Kidney glomerular epithelial cell (primary cell): Measurements from ENCODE around the gene RNASE1.
"Not testable (repeated sequence)": the region's sequence is repeated elsewhere in the genome, so short reads cannot be mapped to it uniquely, and the experiment has no call there.

ENCODE experiments used
- DNase-seq: peaks from one replicate; lab custom pipeline; 2025; lab: John Stamatoyannopoulos, UW

Gene RNASE1

DNA sequence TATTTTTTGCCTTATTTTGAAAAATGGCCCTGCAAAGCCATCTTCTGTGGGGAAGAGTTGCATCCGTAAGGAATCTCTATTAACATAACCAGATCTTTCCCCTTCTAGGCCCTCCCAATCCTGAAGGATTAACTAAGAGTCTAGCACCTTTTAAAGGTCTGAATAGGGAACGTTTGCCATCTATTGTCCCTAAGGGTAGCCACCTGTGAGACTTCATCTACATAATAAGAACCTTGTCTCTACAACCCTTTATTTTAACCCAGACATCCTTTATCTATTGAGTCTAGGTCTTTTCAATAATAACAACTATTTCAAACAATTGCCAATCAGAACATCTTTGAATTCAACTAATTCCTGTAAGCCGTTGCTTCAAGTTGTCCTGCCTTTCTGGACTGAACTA, 30.0 kb downstream of the RNASE1 start:
- no peak for DNase-seq

DNA sequence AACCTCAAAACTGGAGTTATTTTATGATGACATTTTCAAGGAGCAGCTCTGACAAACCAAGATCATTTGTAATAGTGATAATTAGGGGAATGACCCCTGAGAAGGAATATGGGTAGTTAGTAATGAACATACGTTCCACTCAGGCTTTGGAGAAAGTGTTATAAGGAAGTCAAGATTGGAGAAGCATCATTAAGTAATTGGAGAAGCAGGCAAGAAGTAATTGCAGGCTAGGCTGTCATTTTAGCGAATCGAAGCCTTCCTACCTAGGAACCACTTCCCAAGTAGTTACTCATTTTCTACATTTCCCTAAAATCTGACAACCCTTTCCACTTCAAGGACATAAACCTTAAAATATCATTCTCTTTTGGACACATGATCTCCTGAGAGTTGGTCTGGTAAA, 33.2 kb downstream of the RNASE1 start:
- no peak for DNase-seq

DNA sequence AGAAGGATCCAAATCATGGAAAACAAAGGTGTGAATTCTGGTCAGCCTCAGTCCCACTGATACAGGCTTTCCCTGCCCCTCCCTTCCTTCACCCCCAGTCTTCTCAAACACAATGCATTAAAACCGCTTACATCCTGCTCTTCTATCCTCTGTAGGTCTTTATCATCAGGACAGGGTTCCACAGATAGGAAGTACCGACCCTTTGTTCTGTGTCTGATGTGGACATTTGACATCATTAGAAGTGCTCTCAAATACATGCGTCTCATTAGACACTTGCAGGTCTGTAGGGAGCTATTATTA, 34.1 kb downstream of the RNASE1 start:
- DNase-seq: no peak

DNA sequence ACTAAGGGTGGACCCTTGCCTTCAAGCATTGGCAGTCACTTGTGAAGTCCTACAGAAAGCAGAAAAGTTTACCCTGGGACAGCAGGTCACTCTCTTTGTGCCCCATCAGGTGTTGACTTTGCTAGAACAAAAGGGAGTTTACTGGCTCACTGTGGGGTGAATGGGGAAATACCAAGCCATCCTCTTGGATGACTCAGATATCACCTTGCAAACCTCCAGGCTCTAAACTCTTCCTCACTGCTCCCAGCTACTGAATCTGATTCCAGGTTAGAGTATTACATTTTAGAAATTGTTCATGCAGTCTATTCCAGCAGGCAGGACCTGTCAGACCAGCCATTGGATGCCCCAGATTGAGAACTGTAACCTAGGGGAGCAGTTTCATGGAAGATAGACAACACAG, 41.7 kb downstream of the RNASE1 start:
- DNase-seq: peak; percentile 4

DNA sequence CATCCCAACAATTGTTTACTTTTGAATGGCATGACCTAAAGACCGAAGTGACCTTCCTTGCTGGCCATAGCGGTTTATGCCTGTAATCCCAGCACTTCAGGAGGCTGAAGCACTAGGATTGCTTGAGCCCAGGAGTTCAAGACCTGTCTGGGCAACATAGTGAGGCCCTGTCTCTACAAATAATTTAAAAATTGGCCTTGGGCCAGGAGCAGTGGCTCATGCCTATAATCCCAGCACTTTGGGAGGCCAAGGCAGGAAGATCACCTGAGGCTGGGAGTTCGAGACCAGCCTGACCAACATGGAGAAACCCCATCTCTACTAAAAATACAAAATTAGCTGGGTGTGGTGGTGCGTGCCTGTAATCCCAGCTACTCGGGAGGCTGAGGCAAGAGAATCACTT, 43.2 kb downstream of the RNASE1 start:
- DNase-seq: not testable (repeated sequence)

DNA sequence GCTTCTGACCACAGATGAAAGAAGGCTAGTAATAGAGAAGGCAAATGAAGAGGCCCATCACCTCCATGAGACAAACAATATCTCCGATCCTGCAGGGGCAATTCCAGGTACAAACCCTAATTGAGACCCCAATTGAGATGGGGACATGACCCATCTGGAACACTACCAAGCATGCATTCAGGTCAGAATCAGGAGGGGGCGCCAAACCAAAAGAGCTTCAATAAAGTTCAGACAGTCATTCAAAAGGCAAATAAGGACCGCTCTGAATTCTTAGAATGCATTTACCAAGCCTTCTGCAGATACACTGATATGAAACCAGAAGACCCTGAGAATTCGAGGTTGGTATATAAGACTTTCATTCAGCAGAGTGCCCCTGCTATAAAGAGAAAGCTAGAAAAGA, 44.7 kb downstream of the RNASE1 start:
- DNase-seq: no peak

DNA sequence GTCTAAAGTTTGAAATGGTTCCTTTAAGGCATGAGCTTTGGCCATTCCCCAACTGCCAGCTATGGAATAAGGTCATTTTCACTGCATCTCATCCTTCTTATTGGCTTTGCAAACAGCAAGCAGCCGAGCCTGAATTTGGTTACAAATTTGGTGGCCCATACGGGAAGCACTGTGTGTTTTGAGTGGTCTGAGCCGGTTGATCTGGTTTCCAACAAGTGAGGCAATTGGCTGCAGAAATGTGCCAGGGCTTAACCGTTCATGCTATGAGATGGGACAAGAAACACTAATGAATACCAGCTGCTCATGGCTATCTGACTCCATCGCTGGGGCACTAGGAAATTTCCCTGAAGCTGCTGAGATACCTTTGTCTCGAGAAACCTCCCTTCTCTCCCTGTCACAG, 47.6 kb downstream of the RNASE1 start:
- no peak for DNase-seq

DNA sequence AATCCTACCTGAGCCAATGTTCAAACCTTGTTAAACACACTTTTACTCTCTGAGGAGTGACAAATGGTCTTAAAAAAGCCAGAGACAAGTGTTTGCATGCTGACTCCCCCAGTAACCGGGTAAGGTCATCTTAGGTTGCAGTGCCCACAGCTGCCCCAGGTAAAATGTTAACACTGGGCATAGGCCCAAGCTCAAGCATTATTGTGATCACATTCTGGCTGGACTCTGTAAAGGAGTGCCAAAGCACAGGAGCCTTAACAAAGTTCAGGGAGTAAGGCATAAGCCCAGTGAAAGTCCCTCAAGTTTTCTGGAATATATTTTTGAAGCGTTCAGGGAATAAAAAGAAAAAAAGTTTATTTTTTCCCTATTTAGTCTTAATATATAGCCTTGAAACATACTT, 48.3 kb downstream of the RNASE1 start:
- DNase-seq: no peak

DNA sequence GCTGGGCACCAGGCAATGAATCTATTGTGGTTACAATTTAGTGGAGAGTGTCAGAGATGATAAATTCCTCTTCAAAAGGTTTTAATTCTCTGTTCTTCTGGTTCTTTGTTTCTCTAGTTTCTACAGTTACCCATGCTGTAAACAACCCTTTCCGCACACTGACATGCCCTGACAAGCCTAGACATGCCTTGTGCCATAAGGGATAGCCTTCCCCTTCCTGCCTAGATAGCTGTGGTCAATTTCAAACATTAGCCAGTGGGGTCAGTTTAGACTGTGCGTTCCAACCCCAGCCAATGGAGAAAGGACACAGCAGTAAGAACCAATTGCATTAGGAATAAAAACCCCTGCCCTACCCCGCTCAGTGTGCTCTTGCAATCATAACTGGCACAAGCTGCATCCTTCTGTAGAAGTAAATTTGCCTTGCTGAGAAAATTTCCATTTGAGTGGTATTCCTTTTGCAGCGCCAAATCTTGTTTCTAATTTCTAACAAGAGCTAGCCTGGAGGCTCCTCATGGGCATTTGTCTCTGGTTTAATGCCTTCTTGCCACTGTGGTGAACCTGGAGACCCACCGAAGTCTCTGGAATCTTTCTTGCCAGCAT, 50.6 kb downstream of the RNASE1 start:
- DNase-seq: no peak
